SK-N-SH (cell line): ENCODE results near the gene PYGM. TPM values are rescaled to one million over a fixed set of nuclear protein-coding genes. Genes with fewer than 3 reads are reported as not detected.

Experiments
- CTCF ChIA-PET: fragments of 300-600, 350-600 bp; formaldehyde crosslinking; extraction: SDS; loops from one replicate; lab custom pipeline; 2021; lab: Yijun Ruan, JAX
- POLR2A ChIA-PET: fragments of 350-600 bp; sonication (Branson Sonifier 250); formaldehyde crosslinking; extraction: SDS; loops from one replicate; lab custom pipeline; 2020; ENCODE audit warnings: antibody characterized with exemption, inconsistent platforms; lab: Yijun Ruan, JAX
- DNase-seq: peaks from one replicate; pipeline ENCODE4 v3.0.0; 2012
- H2AFZ ChIP-seq: fragments of 200-600 bp; sonication (generic); 2 replicates; pipeline ENCODE4 v1.8.1; 2016; ENCODE audit warnings: antibody characterized with exemption, mild to moderate bottlenecking, low read depth
- H3F3A ChIP-seq: fragments of 200-600 bp; sonication (generic); replicated peaks from 2 replicates; pipeline ENCODE3; 2016; ENCODE audit warnings: antibody characterized with exemption, mild to moderate bottlenecking; ENCODE audit not compliant: insufficient read depth
- H3K27ac ChIP-seq, 2 experiments: fragments of 200-500 bp in 1 of 2; fragments of 200-600 bp in 1 of 2; sonication (Bioruptor generic) in 1 of 2; sonication (generic), shearing (Covaris generic) in 1 of 2; 2 replicates each; pipeline versions ENCODE4 v1.5.1 to v1.6.1; 2014 to 2016; ENCODE audit warnings: low read depth in 2 of 2, inconsistent platforms in 1 of 2, low read length in 1 of 2, mild to moderate bottlenecking in 1 of 2, mixed read lengths in 1 of 2
- H3K27me3 ChIP-seq: fragments of 200-600 bp; sonication (generic), shearing (Covaris generic); 2 replicates; pipeline ENCODE4 v1.6.1; 2016; ENCODE audit warnings: mixed run types; ENCODE audit not compliant: insufficient read depth
- H3K36me3 ChIP-seq, 2 experiments: fragments of 200-500 bp in 1 of 2; fragments of 200-600 bp in 1 of 2; sonication (Bioruptor generic) in 1 of 2; sonication (generic) in 1 of 2; replicated peaks in 1 of 2; 2 replicates each; pipeline versions ENCODE3 to v1.5.1; 2014 to 2016; ENCODE audit warnings: low read length in 1 of 2, mild to moderate bottlenecking in 1 of 2; ENCODE audit not compliant: insufficient read depth in 2 of 2, control insufficient read depth in 1 of 2
- H3K4me1 ChIP-seq, 2 experiments: fragments of 200-500 bp in 1 of 2; fragments of 200-600 bp in 1 of 2; sonication (Bioruptor generic) in 1 of 2; sonication (generic), shearing (Covaris generic) in 1 of 2; 2 replicates each; pipeline versions ENCODE4 v1.5.1 to v1.6.1; 2014 to 2016; ENCODE audit warnings: low read depth in 1 of 2, low read length in 1 of 2, mixed run types in 1 of 2; ENCODE audit not compliant: insufficient read depth in 2 of 2, control insufficient read depth in 1 of 2
- H3K4me2 ChIP-seq: fragments of 200-600 bp; sonication (generic), shearing (Covaris generic); 2 replicates; pipeline ENCODE4 v1.6.1; 2017; ENCODE audit warnings: mixed run types
- H3K4me3 ChIP-seq, 2 experiments: fragments of 200-500 bp in 1 of 2; fragments of 200-600 bp in 1 of 2; sonication (Bioruptor generic) in 1 of 2; sonication (generic), shearing (Covaris generic) in 1 of 2; 2 replicates each; pipeline versions ENCODE4 v1.5.1 to v1.8.1; 2014 to 2016; ENCODE audit warnings: low read depth in 2 of 2, inconsistent platforms in 1 of 2, low read length in 1 of 2, mild to moderate bottlenecking in 1 of 2, mixed read lengths in 1 of 2, moderate library complexity in 1 of 2
- H3K79me2 ChIP-seq: fragments of 200-600 bp; sonication (generic); 2 replicates; pipeline ENCODE4 v1.8.1; 2017; ENCODE audit warnings: mild to moderate bottlenecking; ENCODE audit not compliant: insufficient read depth
- H3K9ac ChIP-seq: fragments of 200-600 bp; sonication (generic); 2 replicates; pipeline ENCODE4 v1.6.1; 2017; ENCODE audit warnings: mixed run types
- H3K9me2 ChIP-seq: fragments of 200-600 bp; sonication (generic); 2 replicates; pipeline ENCODE4 v1.6.1; 2017; ENCODE audit warnings: mixed run types
- H3K9me3 ChIP-seq: fragments of 200-600 bp; sonication (generic); 2 replicates; pipeline ENCODE4 v1.6.1; 2017; ENCODE audit warnings: mixed run types, mild to moderate bottlenecking, moderate library complexity
- H4K20me1 ChIP-seq: fragments of 200-600 bp; sonication (generic); 2 replicates; pipeline ENCODE4 v1.6.1; 2017; ENCODE audit warnings: mild to moderate bottlenecking, mixed run types; ENCODE audit not compliant: insufficient read depth
- CHD2 ChIP-seq: fragments of 150-350 bp; IDR thresholded peaks from 2 replicates; pipeline ENCODE4 v1.6.1; 2018; ENCODE audit warnings: low read length; ENCODE audit not compliant: partially characterized antibody
- ELF1 ChIP-seq: IDR thresholded peaks from 2 replicates; pipeline ENCODE4 v1.4.0; 2012
- EP300 ChIP-seq, 2 experiments: IDR thresholded peaks; 2 replicates each; pipeline versions ENCODE4 v1.4.0 to v1.6.1; 2012; ENCODE audit warnings: borderline replicate concordance in 1 of 2, low read depth in 1 of 2, low read length in 1 of 2
- EZH2phosphoT487 ChIP-seq: fragments of 200-600 bp; sonication (generic); IDR thresholded peaks from 2 replicates; pipeline ENCODE4 v1.6.1; 2017; ENCODE audit warnings: low read depth, mixed run types, mild to moderate bottlenecking, antibody characterized with exemption, moderate library complexity, borderline replicate concordance
- FOXM1 ChIP-seq: IDR thresholded peaks from 2 replicates; pipeline ENCODE4 v1.4.0; 2012; ENCODE audit warnings: low read depth, mild to moderate bottlenecking
- IRF3 ChIP-seq: fragments of 150-350 bp; IDR thresholded peaks from 2 replicates; pipeline ENCODE4 v1.6.1; 2016; ENCODE audit warnings: mild to moderate bottlenecking, low read depth, low read length
- MAX ChIP-seq: IDR thresholded peaks from 2 replicates; pipeline ENCODE4 v1.4.0; 2012; ENCODE audit warnings: low read depth
- MEF2A ChIP-seq: IDR thresholded peaks from 2 replicates; pipeline ENCODE4 v1.4.0; 2012; ENCODE audit warnings: low read depth, borderline replicate concordance
- NRF1 ChIP-seq: IDR thresholded peaks from 2 replicates; pipeline ENCODE4 v1.6.1; 2012; ENCODE audit warnings: low read depth, mild to moderate bottlenecking, low read length
- POLR2AphosphoS5 ChIP-seq: IDR thresholded peaks from 2 replicates; pipeline ENCODE4 v1.6.1; 2012; ENCODE audit warnings: low read depth, low read length
- RCOR1 ChIP-seq: fragments of 150-350 bp; IDR thresholded peaks from 2 replicates; pipeline ENCODE4 v1.6.1; 2017; ENCODE audit warnings: antibody characterized with exemption, low read length
- REST ChIP-seq: IDR thresholded peaks from 2 replicates; pipeline ENCODE4 v1.6.1; 2012; ENCODE audit warnings: mild to moderate bottlenecking, low read depth, low read length, moderate library complexity
- RFX5 ChIP-seq: IDR thresholded peaks from 2 replicates; pipeline ENCODE4 v1.6.1; 2012; ENCODE audit warnings: mild to moderate bottlenecking, improper control_type of control experiment, low read length
- RXRA ChIP-seq: IDR thresholded peaks from 2 replicates; pipeline ENCODE4 v1.4.0; 2012; ENCODE audit warnings: low read depth, mild to moderate bottlenecking, borderline replicate concordance
- SIN3A ChIP-seq: IDR thresholded peaks from 2 replicates; pipeline ENCODE4 v1.6.1; 2012; ENCODE audit warnings: low read depth, mild to moderate bottlenecking, low read length, moderate library complexity, borderline replicate concordance
- TAF1 ChIP-seq: IDR thresholded peaks from 2 replicates; pipeline ENCODE4 v1.6.1; 2012; ENCODE audit warnings: low read depth, mild to moderate bottlenecking, low read length, moderate library complexity, borderline replicate concordance
- TCF12 ChIP-seq: IDR thresholded peaks from 2 replicates; pipeline ENCODE4 v1.4.0; 2012
- USF1 ChIP-seq: IDR thresholded peaks from 2 replicates; pipeline ENCODE4 v1.4.0; 2012; ENCODE audit warnings: low read depth, borderline replicate concordance
- USF2 ChIP-seq: fragments of 150-350 bp; IDR thresholded peaks from 2 replicates; pipeline ENCODE4 v1.6.1; 2017; ENCODE audit warnings: antibody characterized with exemption, low read length, low read depth, borderline replicate concordance
- YY1 ChIP-seq: IDR thresholded peaks from 2 replicates; pipeline ENCODE4 v1.4.0; 2012; ENCODE audit warnings: low read depth, mild to moderate bottlenecking
- WGBS: methylation state at CpG from one replicate; pipeline ENCODE4 v1.1.6; 2017; ENCODE audit warnings: low lambda C conversion rate; 5-methylcytosine and 5-hydroxymethylcytosine counted together
- polyA plus RNA-seq, 3 experiments: library from polyadenylated mRNA; depleted of rRNA; stranded (reverse); fragments of >200 nt; gene quantifications; 2 replicates each; pipeline ENCODE4 v1.2.3, GENCODE V29; 2012

The PYGM gene
- polyA plus RNA-seq, 1 of the 3 experiments (the other 2 are of a cell fraction): 0.08 TPM

GRCh38 chr11:64729851-64730382 is 29.9 kb downstream of the PYGM start:
- Histone ChIP-seq H3K4me2 (no peak overlapping the region), H3F3A (no peaks in the 10 kb centered on the region), H3K36me3 (no peaks in the 10 kb centered on the region), H3K9me2 (no peaks in the 10 kb centered on the region), H3K79me2 (no peaks in the 10 kb centered on the region), H3K4me3 (no peak overlapping the region), H3K27me3 (no peaks in the 10 kb centered on the region), H3K4me1 (peaks cover 0 to 6% of the 10 kb centered on the region in 2 experiments; a peak in 1 of 4 replicates), H4K20me1 (no peaks in the 10 kb centered on the region), H3K9ac (no peak overlapping the region), H3K9me3 (no peaks in the 10 kb centered on the region), H2AFZ (no peak overlapping the region), H3K27ac (no peak overlapping the region)
- 61% methylated on average over 14 of the region's 21 CpGs for WGBS
- ChIA-PET CTCF (interaction anchor here (2.4 kb wide), 1 partner anchor 13 kb away, joined by 16 read pairs; the partner anchor contains the start of gene RASGRP2), POLR2A (no interaction called here)
- TF ChIP-seq RXRA (no peak), USF2 (no peak), MEF2A (no peak), RFX5 (no peak), USF1 (no peak)
- DNase-seq: peak; percentile 87

GRCh38 chr11:64728757-64729365 is 30.9 kb downstream of the PYGM start:
- H3K27ac ChIP-seq: no peak overlapping the region
- H2AFZ ChIP-seq: no peak overlapping the region
- no peaks in the 10 kb centered on the region for H3F3A ChIP-seq
- WGBS: 89% methylated on average over 10 of the region's 11 CpGs
- H3K4me3 ChIP-seq: no peak overlapping the region
- no peak for DNase-seq
- ChIA-PET POLR2A (no interaction called here), CTCF (interaction anchor here (0.9 to 2.4 kb wide), 2 partner anchors 14 to 40 kb away, joined by 3 to 16 read pairs; partner anchors contain the start of gene RASGRP2)
- H3K79me2 ChIP-seq: no peaks in the 10 kb centered on the region
- no peaks in the 10 kb centered on the region for H3K36me3 ChIP-seq
- H3K9me2 ChIP-seq: no peaks in the 10 kb centered on the region
- H3K27me3 ChIP-seq: no peaks in the 10 kb centered on the region
- peaks cover 0 to 16% of the 10 kb centered on the region in 2 experiments; a peak in 1 of 4 replicates for H3K4me1 ChIP-seq
- H3K9ac ChIP-seq: no peak overlapping the region
- H4K20me1 ChIP-seq: no peaks in the 10 kb centered on the region
- no peaks in the 10 kb centered on the region for H3K9me3 ChIP-seq
- no peak overlapping the region for H3K4me2 ChIP-seq
- TF ChIP-seq REST: no peak
- TF ChIP-seq IRF3: no peak
- no peak for TF ChIP-seq POLR2AphosphoS5
- TF ChIP-seq RFX5: no peak
- no peak for TF ChIP-seq FOXM1
- TF ChIP-seq TCF12: no peak
- no peak for TF ChIP-seq EP300 (IDR thresholded peaks at IDR 0.05; ENCODE audit: borderline replicate concordance in 1 of 2, low read depth in 1 of 2, low read length in 1 of 2)
- no peak for TF ChIP-seq ELF1
- no peak for TF ChIP-seq CHD2
- TF ChIP-seq TAF1: no peak
- TF ChIP-seq NRF1: no peak
- no peak for TF ChIP-seq EZH2phosphoT487
- TF ChIP-seq SIN3A: no peak
- no peak for TF ChIP-seq YY1
- no peak for TF ChIP-seq RCOR1
- TF ChIP-seq MAX: no peak
